Fibroblast of lung (primary cell): Measurements from ENCODE around the gene AP3S2. TPM values are rescaled to one million over a fixed set of nuclear protein-coding genes. Genes with fewer than 3 reads are reported as not detected.
A peak's percentile ranks its signal among the peaks of the same experiment; 100 is the strongest.

Experiments
- DNase-seq, 2 donors: peaks; one replicate each; pipeline versions ENCODE4 v3.0.0 to v3.0.0-alpha.2; 2010; ENCODE audit warnings: low read depth in 2 of 2
- H2AFZ ChIP-seq: 2 replicates; pipeline ENCODE4 v1.5.1; 2012; ENCODE audit warnings: low read length, control low read depth, inconsistent platforms
- H3K27ac ChIP-seq: 2 replicates; pipeline ENCODE4 v1.5.1; 2011; ENCODE audit warnings: low read length, control low read depth; ENCODE audit not compliant: insufficient read depth
- H3K27me3 ChIP-seq: 2 replicates; pipeline ENCODE4 v1.5.1; 2011; ENCODE audit warnings: mild to moderate bottlenecking, low read length; ENCODE audit not compliant: control insufficient read depth, insufficient read depth
- H3K36me3 ChIP-seq: 2 replicates; pipeline ENCODE4 v1.5.1; 2011; ENCODE audit warnings: low read length; ENCODE audit not compliant: control insufficient read depth, insufficient read depth
- H3K4me1 ChIP-seq: 2 replicates; pipeline ENCODE4 v1.5.1; 2011; ENCODE audit warnings: low read length; ENCODE audit not compliant: control insufficient read depth, insufficient read depth; ENCODE audit errors: extremely low read depth
- H3K4me2 ChIP-seq: 2 replicates; pipeline ENCODE4 v1.5.1; 2011; ENCODE audit warnings: low read length, control low read depth; ENCODE audit not compliant: insufficient read depth; ENCODE audit errors: extremely low read depth
- H3K4me3 ChIP-seq, 4 experiments: fragments of 200-600 bp in 1 of 4; sonication (generic) in 1 of 4; replicated peaks in 1 of 4; 2 replicates each; pipeline ENCODE4 v1.5.1; 2011 to 2016; ENCODE audit warnings: low read length in 4 of 4, low read depth in 3 of 4, mild to moderate bottlenecking in 3 of 4, control low read depth in 2 of 4, inconsistent platforms in 1 of 4, mixed read lengths in 1 of 4; ENCODE audit not compliant: insufficient read depth in 1 of 4; ENCODE audit errors: control extremely low read depth in 1 of 4
- H3K79me2 ChIP-seq: 2 replicates; pipeline ENCODE4 v1.5.1; 2012; ENCODE audit warnings: mild to moderate bottlenecking, low read length, inconsistent platforms; ENCODE audit not compliant: control insufficient read depth, insufficient read depth
- H3K9ac ChIP-seq: 2 replicates; pipeline ENCODE4 v1.5.1; 2011; ENCODE audit warnings: mild to moderate bottlenecking, low read length, control low read depth; ENCODE audit not compliant: insufficient read depth
- H3K9me3 ChIP-seq: 2 replicates; pipeline ENCODE4 v1.5.1; 2012; ENCODE audit warnings: low read depth, low read length; ENCODE audit not compliant: control insufficient read depth, insufficient read depth
- H4K20me1 ChIP-seq: 2 replicates; pipeline ENCODE4 v1.5.1; 2011; ENCODE audit warnings: low read length; ENCODE audit not compliant: control insufficient read depth, insufficient read depth; ENCODE audit errors: extremely low read depth
- EZH2 ChIP-seq: IDR thresholded peaks from 2 replicates; pipeline ENCODE4 v1.5.1; 2012; ENCODE audit warnings: low read length, control low read depth, mild to moderate bottlenecking; ENCODE audit errors: missing control alignments
- polyA plus RNA-seq, 2 donors: library from polyadenylated mRNA; depleted of rRNA in 1 of 2; stranded (reverse) in 1 of 2; unstranded in 1 of 2; fragments of >200 nt; gene quantifications; 2 replicates each; pipeline ENCODE4 v1.2.1, GENCODE V29; 2011 to 2012; ENCODE audit warnings: missing spikeins in 1 of 2
- total RNA-seq: library from RNA; depleted of rRNA; stranded (reverse); fragments of >200 nt; gene quantifications from 2 replicates; pipeline ENCODE4 v1.2.1, GENCODE V29; 2014
- TF ChIP-seq, protein P1 (sequence below), 2 donors: IDR thresholded peaks in 1 of 2; conservative IDR thresholded peaks in 1 of 2; 1 replicate in 1 of 2; 2 replicates in 1 of 2; pipeline ENCODE4 v1.5.1; 2011 to 2012; ENCODE audit warnings: low read length in 2 of 2, control low read depth in 1 of 2, inconsistent platforms in 1 of 2, low read depth in 1 of 2, mild to moderate bottlenecking in 1 of 2

AP3S2 gene
- total and polyA plus RNA-seq, 2 donors (not counting 1 experiment from before 2014, with no cell fraction given): 54.4 to 69.5 TPM

DNA sequence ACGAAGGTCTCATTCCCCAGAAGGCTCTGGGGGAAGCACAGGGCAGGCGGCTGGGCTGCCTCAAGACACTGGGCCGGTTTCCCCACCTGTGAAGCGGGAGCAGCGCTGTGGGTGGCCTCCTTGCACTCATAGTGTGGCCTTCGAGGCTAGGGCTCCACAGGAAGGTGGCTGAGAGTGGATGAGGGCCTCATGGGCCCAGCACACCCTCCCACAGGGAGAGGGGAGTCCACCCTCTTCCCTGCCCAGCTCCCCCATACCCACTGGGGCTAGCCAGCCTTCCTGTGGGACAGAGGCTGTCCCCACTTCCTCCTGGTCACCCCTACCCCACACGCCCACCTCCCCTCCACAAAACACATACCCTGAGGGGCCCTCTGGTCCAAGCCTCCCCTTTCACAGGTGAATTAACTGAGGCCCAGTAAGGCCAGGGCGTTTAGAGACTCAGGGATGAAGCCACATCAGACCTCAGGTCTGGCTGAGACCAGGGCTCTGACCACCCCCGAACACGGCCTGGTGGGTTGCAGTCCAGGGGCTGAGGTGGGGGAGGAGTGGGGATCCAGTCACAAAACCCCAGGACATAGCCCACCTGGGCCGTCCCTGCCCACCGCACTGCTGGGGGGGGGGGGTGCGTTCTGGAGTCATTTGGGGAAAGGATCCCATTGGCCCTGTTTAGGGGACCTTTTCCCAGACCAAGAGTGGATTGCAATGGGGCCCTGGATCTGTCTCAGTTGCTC lies 80.2 kb downstream of the AP3S2 start:
- peak overlapping the region; percentile 75 for H3K9ac ChIP-seq
- H3K27me3 ChIP-seq: no peaks in the 10 kb centered on the region
- H3K36me3 ChIP-seq: peaks cover 2% of the 10 kb centered on the region
- no peaks in the 10 kb centered on the region for H3K9me3 ChIP-seq
- no peak for DNase-seq
- peak overlapping the region; percentile 73 for H3K27ac ChIP-seq
- no peaks in the 10 kb centered on the region for H4K20me1 ChIP-seq
- TF ChIP-seq EZH2: no peak
- TF ChIP-seq, protein P1, sequence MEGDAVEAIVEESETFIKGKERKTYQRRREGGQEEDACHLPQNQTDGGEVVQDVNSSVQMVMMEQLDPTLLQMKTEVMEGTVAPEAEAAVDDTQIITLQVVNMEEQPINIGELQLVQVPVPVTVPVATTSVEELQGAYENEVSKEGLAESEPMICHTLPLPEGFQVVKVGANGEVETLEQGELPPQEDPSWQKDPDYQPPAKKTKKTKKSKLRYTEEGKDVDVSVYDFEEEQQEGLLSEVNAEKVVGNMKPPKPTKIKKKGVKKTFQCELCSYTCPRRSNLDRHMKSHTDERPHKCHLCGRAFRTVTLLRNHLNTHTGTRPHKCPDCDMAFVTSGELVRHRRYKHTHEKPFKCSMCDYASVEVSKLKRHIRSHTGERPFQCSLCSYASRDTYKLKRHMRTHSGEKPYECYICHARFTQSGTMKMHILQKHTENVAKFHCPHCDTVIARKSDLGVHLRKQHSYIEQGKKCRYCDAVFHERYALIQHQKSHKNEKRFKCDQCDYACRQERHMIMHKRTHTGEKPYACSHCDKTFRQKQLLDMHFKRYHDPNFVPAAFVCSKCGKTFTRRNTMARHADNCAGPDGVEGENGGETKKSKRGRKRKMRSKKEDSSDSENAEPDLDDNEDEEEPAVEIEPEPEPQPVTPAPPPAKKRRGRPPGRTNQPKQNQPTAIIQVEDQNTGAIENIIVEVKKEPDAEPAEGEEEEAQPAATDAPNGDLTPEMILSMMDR (conservative IDR thresholded peaks at IDR 0.05 in 1 of 2, IDR thresholded peaks at IDR 0.05 in 1 of 2; ENCODE audit: low read depth in 1 of 2, low read length in 2 of 2): no peak
- no peak overlapping the region for H2AFZ ChIP-seq
- peak overlapping the region; percentile 69 for H3K4me2 ChIP-seq
- H3K79me2 ChIP-seq: peaks cover 51% of the 10 kb centered on the region
- peak overlapping the region; percentile 56 to 93 (median 72) for H3K4me3 ChIP-seq
- H3K4me1 ChIP-seq: peaks cover 15% of the 10 kb centered on the region

DNA sequence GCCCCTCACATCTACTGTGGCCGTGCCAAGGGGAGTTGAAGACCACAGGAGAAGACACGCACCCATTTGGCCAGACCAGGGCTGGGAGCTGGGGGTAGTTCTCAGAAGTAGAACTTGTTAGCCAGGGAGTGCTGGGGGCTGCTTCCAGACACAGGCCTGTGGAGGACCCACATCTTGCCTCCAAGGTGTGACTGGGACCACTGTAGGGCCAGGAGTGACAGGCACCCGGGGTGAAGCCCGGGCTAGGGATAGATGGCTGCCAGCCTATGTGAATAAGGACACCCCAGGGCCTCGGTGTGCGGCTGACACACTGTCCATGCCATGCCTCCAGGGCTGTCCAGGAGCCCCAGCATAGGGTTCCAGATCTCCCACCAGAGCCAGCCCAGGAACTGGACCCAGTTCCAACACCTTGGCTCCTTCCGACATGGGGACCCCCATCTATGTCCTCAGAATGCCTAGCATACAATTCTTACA lies 80.9 kb downstream of the AP3S2 start:
- Histone ChIP-seq H3K79me2 (peaks cover 58% of the 10 kb centered on the region), H3K27me3 (no peaks in the 10 kb centered on the region), H3K9me3 (no peaks in the 10 kb centered on the region), H3K4me3 (peak overlapping the region in 3 of 4 experiments; percentile 14 to 93 (median 83)), H4K20me1 (no peaks in the 10 kb centered on the region), H3K36me3 (peaks cover 5% of the 10 kb centered on the region), H3K27ac (no peak overlapping the region), H3K4me2 (peak overlapping the region; percentile 69), H3K9ac (no peak overlapping the region), H3K4me1 (peaks cover 13% of the 10 kb centered on the region), H2AFZ (no peak overlapping the region)
- DNase-seq: no peak
- TF ChIP-seq EZH2: no peak
- TF ChIP-seq, protein P1 (conservative IDR thresholded peaks at IDR 0.05 in 1 of 2, IDR thresholded peaks at IDR 0.05 in 1 of 2; ENCODE audit: low read depth in 1 of 2, low read length in 2 of 2): no peak

DNA sequence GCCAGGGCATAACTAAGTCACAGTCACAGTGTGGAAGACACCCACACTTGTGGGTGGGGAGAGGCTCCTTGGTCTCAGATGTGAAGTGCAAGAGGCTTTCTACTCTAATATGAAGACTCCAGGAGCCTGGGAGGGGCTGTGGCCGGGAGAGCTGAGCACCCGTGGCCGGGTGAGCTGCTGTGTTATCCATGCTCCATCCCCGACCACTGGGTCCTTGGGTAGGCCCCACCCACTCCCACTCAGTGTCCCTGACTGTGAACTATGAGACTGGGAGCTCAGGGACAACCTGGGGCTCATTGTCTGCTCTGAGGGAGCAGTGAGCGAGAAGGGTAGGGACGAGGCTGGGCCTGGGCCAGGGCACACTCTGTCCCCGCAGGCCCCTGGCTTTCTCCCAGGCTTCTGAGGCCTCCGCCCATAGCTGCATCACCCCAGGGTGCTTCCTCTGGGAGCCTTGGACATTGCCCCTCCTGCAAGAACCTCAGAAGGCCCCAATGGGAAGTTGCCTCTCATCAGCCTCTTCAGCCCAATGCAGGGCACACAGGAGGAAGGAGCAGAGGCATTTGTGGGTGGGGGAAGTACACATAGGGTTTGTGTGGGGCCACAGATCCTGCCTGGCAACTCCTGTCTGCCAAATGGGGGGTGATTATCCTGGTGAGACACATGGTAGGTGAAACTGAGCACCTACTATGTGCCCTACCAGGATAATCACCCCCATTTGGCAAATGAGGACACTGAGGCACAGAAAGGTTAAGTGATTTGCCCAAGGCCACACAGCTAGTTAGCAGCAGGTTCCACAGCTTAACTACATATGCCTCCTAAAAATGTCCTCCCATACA lies 81.6 kb downstream of the AP3S2 start:
- H3K4me2 ChIP-seq: peak overlapping the region; percentile 69
- TF ChIP-seq, protein P1 (conservative IDR thresholded peaks at IDR 0.05 in 1 of 2, IDR thresholded peaks at IDR 0.05 in 1 of 2; ENCODE audit: low read depth in 1 of 2, low read length in 2 of 2): no peak
- TF ChIP-seq EZH2: no peak
- no peak overlapping the region for H3K27ac ChIP-seq
- peak in 1 of 2 donors; percentile 80 for DNase-seq
- H2AFZ ChIP-seq: no peak overlapping the region
- H4K20me1 ChIP-seq: no peaks in the 10 kb centered on the region
- H3K4me1 ChIP-seq: peaks cover 12% of the 10 kb centered on the region
- peaks cover 58% of the 10 kb centered on the region for H3K79me2 ChIP-seq
- H3K27me3 ChIP-seq: no peaks in the 10 kb centered on the region
- H3K36me3 ChIP-seq: peaks cover 5% of the 10 kb centered on the region
- H3K4me3 ChIP-seq: peak overlapping the region in 2 of 4 experiments; percentile 83 to 93
- no peak overlapping the region for H3K9ac ChIP-seq
- H3K9me3 ChIP-seq: no peaks in the 10 kb centered on the region
